Thoracic aorta (tissue), 2 donors: ENCODE results near the gene NAALADL2. TPM values are rescaled to one million over a fixed set of nuclear protein-coding genes. Genes with fewer than 3 reads are reported as not detected.

Experiments used
- ATAC-seq: fragments of 150-250 bp; one replicate; pipeline ENCODE4 v1.8.0; 2017; ENCODE audit warnings: low read depth; ENCODE audit not compliant: insufficient number of reproducible peaks, low FRiP score
- DNase-seq: peaks from one replicate; pipeline ENCODE4 v3.0.0-alpha.2; 2020; ENCODE audit warnings: low spot score
- H3K27ac ChIP-seq, 2 donors: fragments of 200-600 bp; sonication (generic); 1 replicate in 1 of 2; 2 replicates in 1 of 2; pipeline ENCODE4 v1.5.1; 2016; ENCODE audit warnings: mild to moderate bottlenecking in 2 of 2, moderate library complexity in 2 of 2
- H3K27me3 ChIP-seq: fragments of 200-600 bp; sonication (generic); replicated peaks from 2 replicates; pipeline ENCODE4 v1.6.0; 2016; ENCODE audit warnings: mild to moderate bottlenecking; ENCODE audit not compliant: insufficient read depth
- H3K36me3 ChIP-seq: fragments of 200-600 bp; sonication (generic); one replicate; pipeline ENCODE4 v1.5.1; 2016
- H3K4me1 ChIP-seq, 2 donors: fragments of 200-600 bp; sonication (generic); 1 replicate in 1 of 2; 2 replicates in 1 of 2; pipeline versions ENCODE4 v1.5.1 to v1.6.0; 2016; ENCODE audit warnings: low read depth in 2 of 2, mild to moderate bottlenecking in 1 of 2; ENCODE audit not compliant: control insufficient read depth in 1 of 2
- H3K4me3 ChIP-seq: fragments of 200-600 bp; sonication (generic); 2 replicates; pipeline ENCODE4 v1.5.1; 2016; ENCODE audit warnings: mild to moderate bottlenecking
- H3K9me3 ChIP-seq: fragments of 200-600 bp; sonication (generic); 2 replicates; pipeline ENCODE4 v1.5.1; 2016
- total RNA-seq, 2 donors: library from RNA; depleted of rRNA; stranded (reverse); fragments of >200 nt; gene quantifications; one replicate each; pipeline versions ENCODE4 v1.1.0 to v1.2.3, GENCODE V29; 2016
- TF ChIP-seq, protein P1 (sequence below): fragments of 200-600 bp; sonication (generic); IDR thresholded peaks from one replicate; pipeline ENCODE4 v1.5.1; 2019; ENCODE audit warnings: antibody characterized with exemption

Gene NAALADL2
- total RNA-seq, 2 donors from 2014 or later: 12.9 to 21.0 TPM

DNA sequence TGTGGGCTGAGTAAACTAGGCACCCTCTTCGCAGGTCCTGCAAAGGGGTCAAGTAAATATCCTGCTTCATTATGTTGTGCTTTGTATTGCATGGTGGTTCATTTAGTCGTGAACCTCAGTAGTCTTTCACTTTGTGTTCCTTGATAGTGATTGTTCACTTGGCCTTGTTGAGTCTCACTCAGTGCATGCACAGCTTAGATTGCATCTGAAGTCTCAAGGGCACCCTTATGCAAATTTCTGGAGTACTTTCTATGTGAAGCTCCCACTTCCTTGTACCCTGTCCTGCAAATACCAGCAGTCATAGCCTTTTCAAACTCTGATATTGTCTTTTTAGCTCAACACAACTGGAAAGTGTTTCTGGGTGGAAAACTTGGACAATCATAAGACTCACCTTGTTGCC is 519.2 kb downstream of the NAALADL2 start:
- H3K4me3 ChIP-seq: no peak overlapping the region
- no peak overlapping the region for H3K27ac ChIP-seq
- DNase-seq (no peak), ATAC-seq (no peak)
- H3K27me3 ChIP-seq: no peaks in the 10 kb centered on the region
- TF ChIP-seq, protein P1, sequence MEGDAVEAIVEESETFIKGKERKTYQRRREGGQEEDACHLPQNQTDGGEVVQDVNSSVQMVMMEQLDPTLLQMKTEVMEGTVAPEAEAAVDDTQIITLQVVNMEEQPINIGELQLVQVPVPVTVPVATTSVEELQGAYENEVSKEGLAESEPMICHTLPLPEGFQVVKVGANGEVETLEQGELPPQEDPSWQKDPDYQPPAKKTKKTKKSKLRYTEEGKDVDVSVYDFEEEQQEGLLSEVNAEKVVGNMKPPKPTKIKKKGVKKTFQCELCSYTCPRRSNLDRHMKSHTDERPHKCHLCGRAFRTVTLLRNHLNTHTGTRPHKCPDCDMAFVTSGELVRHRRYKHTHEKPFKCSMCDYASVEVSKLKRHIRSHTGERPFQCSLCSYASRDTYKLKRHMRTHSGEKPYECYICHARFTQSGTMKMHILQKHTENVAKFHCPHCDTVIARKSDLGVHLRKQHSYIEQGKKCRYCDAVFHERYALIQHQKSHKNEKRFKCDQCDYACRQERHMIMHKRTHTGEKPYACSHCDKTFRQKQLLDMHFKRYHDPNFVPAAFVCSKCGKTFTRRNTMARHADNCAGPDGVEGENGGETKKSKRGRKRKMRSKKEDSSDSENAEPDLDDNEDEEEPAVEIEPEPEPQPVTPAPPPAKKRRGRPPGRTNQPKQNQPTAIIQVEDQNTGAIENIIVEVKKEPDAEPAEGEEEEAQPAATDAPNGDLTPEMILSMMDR: no peak
- H3K9me3 ChIP-seq: no peaks in the 10 kb centered on the region
- peaks cover 0 to under 1% of the 10 kb centered on the region in 2 donors for H3K4me1 ChIP-seq
- H3K36me3 ChIP-seq: no peaks in the 10 kb centered on the region

- peaks cover 4 to 10% of the 10 kb centered on the region in 2 donors for H3K4me1 ChIP-seq
- no peaks in the 10 kb centered on the region for H3K36me3 ChIP-seq
- H3K27me3 ChIP-seq: no peaks in the 10 kb centered on the region
- TF ChIP-seq, protein P1: no peak
- no peak overlapping the region for H3K4me3 ChIP-seq
- DNase-seq (no peak), ATAC-seq (no peak)
- no peaks in the 10 kb centered on the region for H3K9me3 ChIP-seq
- no peak overlapping the region for H3K27ac ChIP-seq
These were observed 522.6 kb downstream of the NAALADL2 start for GRCh38 chr3:175381685-175382084.

- H3K27ac ChIP-seq: no peak overlapping the region
- DNase-seq: no peak
- H3K9me3 ChIP-seq: no peaks in the 10 kb centered on the region
- H3K27me3 ChIP-seq: no peaks in the 10 kb centered on the region
- H3K36me3 ChIP-seq: no peaks in the 10 kb centered on the region
- no peak overlapping the region for H3K4me3 ChIP-seq
- H3K4me1 ChIP-seq: peaks cover 4 to 10% of the 10 kb centered on the region in 2 donors
- ATAC-seq: no peak
- TF ChIP-seq, protein P1: no peak
These were observed 524.2 kb downstream of the NAALADL2 start for GRCh38 chr3:175383371-175383770.

DNA sequence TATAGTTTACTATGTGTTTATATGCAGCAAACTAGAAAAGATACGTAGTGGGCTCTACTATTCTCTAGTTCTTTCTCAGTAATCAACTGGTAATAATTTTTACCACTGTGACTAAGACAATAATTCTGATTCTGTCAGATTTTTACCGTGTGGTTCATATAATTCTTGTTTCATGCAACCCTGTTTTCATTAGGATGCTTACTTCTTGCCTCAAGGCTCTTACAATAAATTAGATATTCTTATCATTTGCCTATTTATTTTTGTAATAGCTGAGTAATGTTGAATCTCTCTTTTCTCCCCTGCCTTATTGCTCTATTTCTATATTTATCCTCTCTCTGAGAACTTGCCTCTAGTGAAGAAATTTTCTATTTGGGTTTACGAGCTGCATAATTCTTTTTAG is 524.7 kb downstream of the NAALADL2 start:
- H3K9me3 ChIP-seq: no peaks in the 10 kb centered on the region
- no peaks in the 10 kb centered on the region for H3K27me3 ChIP-seq
- H3K4me3 ChIP-seq: no peak overlapping the region
- no peaks in the 10 kb centered on the region for H3K36me3 ChIP-seq
- TF ChIP-seq, protein P1: no peak
- H3K27ac ChIP-seq: no peak overlapping the region
- peaks cover 4 to 10% of the 10 kb centered on the region in 2 donors for H3K4me1 ChIP-seq
- DNase-seq (no peak), ATAC-seq (no peak)

- no peak overlapping the region for H3K4me3 ChIP-seq
- H3K27me3 ChIP-seq: no peaks in the 10 kb centered on the region
- H3K9me3 ChIP-seq: no peaks in the 10 kb centered on the region
- no peak overlapping the region for H3K27ac ChIP-seq
- no peaks in the 10 kb centered on the region for H3K36me3 ChIP-seq
- H3K4me1 ChIP-seq: peaks cover 4 to 10% of the 10 kb centered on the region in 2 donors
- TF ChIP-seq, protein P1: no peak
- DNase-seq (no peak), ATAC-seq (no peak)
These were observed 525.4 kb downstream of the NAALADL2 start for GRCh38 chr3:175384569-175384968.
